Measurements from ENCODE around the gene KCTD13.
"Not testable (repeated sequence)": the region's sequence is repeated elsewhere in the genome, so short reads cannot be mapped to it uniquely, and the experiment has no call there.

Gene KCTD13

DNA sequence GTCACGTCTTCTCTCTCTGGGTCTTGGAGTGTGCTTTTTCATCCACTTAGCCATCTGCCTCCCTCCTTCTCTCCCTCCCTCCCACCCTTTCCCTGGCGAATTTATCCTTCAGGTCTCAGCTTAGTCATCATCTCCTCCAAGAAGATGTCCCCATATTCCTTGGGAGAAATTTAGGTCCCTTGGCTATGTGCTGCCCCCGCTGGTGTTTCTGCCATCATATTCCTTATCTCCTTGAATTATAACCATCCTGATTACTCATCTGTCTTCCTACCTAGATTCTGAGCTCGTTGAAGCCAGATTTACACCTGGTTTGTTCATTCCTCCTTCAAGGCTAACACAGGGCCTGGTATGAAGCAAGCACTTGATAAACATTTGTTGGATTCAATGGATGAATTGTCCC, 31.7 kb downstream of the KCTD13 start:
- no peak for DNase-seq (ENCODE audit: low read depth, low spot score)
- H3K4me3 ChIP-seq (ENCODE audit: low read length): no peak overlapping the region

DNA sequence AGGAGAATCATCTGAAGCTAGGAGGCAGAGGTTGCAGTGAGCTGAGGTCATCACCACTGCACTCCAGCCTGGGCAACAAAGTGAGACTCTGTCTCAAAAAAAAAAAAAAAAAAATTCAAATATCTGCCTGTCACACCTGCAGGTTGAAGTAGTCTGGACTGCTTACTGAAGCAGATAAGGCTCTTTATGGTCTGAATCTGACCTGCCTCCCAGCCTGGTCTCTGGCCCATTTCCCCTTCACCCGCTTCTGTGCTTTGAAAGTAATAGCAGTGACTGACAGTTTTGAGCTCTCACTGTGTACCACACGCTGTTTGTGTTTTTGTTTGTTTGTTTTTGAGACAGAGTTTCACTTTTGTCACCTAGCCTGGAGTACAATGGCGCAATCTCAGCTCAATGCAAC, 32.5 kb downstream of the KCTD13 start:
- H3K4me3 ChIP-seq (ENCODE audit: low read length): no peak overlapping the region
- no peak for DNase-seq (ENCODE audit: low read depth, low spot score)

DNA sequence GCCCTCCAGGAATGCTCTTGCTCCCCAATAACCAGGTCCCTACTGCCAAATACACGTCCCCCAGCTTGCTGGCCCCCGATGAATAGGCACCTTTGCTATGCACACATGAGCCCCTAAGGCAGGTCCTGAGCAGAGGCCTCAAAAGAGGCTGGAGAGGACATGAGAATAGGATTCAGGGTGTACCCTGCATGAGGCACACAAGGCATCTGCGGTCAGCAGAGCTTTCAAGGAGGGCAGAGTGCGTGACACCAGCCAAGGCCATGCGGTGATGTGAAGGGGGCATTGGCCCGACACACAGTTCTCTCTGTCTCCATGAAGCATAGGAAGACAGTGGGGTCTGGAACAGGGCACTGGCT, 33.6 kb downstream of the KCTD13 start:
- no peak for DNase-seq (ENCODE audit: low read depth, low spot score)
- no peak overlapping the region for H3K4me3 ChIP-seq (ENCODE audit: low read length)

DNA sequence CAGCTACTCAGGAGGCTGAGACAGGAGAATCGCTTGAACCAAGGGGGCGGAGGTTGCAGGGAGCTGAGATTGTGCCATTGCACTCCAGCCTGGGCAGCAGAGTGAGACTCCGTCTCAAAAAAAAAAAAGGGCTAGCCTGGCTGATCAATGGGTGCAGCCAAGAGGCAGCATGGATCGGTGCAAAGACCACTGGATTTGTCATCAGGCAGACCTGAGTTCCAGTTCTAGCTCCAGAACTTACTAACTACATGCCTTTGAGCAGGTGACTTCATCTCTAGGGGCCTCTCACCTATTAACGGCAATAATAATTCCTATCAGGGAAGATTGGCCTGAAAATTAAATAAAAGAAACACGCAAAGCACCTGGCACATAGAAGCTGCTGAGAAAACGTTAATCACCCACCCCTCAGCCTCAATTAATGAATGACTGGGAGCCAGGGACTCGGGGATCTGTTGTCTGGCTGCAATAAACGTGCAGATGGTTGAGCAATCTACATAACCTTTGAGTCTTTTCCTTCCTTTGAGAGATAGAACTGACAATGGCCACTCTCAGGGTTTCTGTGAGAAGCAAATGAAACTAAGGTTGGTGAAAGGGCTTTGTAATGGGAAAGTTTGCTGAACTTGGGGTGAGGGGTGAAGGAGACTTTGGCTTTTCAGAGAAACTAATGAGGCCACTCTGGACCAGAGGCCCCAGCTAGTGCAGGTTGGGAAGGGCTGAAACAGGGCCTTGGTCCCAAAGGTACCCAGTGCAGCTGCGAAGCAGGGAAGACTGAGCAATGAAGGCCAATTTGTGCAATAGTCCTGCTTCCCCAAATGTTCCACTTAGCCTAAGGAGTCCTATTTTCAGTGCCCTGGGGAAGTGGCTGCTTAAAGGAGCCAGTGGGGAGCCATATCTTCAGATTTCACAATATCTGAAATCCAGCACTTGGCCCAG, 34.2 kb downstream of the KCTD13 start:
- no peak overlapping the region for H3K4me3 ChIP-seq (ENCODE audit: low read length)
- DNase-seq (ENCODE audit: low read depth, low spot score): no peak

DNA sequence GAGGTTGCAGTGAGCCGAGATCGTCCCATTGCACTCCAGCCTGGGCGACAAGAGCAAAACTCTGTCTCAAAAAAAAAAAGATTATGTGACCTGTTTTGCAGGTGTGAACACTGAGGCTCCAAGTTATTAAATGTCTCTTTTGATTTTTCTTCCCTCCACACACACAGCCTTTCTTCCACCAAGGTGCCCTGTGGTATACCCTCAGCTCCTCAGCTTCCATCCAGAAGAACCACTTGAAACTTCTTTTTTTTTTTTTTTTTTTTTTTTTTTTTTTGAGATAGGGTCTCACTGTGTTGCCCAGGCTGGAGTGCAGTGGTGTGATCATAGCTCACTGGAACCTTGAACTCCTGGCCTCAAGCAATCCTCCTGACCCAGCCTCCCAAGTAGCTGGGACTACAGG, 36.7 kb downstream of the KCTD13 start:
- not testable (repeated sequence) for H3K4me3 ChIP-seq (ENCODE audit: low read length); DNase-seq (ENCODE audit: low read depth, low spot score)

DNA sequence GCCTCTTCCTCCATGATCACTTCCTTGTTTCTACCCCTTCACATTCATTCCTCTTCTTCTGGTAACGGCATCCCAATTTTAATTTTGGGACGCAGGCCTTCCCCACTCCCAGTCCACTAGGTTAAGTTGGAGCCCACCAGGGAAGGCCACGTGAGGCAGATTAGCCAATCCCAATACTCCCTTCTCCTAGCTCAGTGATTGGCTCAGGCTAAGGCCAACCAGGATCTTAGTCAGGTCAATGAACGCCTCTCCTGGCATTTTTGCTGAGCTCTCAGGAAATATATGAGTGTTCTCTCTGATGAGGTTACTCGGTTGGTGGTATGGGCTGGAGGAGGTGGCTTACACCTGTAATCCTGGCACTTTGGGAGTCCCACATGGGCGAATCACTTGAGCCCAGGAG, 42.0 kb downstream of the KCTD13 start:
- no peak overlapping the region for H3K4me3 ChIP-seq (ENCODE audit: low read length)
- DNase-seq (ENCODE audit: low read depth, low spot score): no peak

DNA sequence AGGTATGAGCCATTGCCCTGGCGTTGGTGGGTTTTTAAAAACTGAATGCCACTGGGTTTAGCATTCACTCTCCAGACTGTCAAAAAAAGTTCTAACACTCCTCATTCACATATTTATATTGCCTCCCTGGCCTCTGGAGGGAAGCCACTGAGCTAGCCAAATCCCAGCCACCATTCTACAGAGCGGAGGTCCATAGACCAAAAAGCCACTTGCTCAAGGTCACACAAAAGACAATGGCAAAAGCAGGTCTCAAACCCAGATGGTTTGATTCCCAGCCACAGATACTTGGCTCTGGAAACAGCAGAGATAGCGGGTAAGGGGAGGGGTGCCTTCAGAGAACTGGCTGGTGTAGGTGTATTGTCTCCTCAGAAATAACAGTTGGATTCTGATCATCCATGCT, 45.0 kb downstream of the KCTD13 start:
- DNase-seq (ENCODE audit: low read depth, low spot score): no peak
- no peak overlapping the region for H3K4me3 ChIP-seq (ENCODE audit: low read length)

DNA sequence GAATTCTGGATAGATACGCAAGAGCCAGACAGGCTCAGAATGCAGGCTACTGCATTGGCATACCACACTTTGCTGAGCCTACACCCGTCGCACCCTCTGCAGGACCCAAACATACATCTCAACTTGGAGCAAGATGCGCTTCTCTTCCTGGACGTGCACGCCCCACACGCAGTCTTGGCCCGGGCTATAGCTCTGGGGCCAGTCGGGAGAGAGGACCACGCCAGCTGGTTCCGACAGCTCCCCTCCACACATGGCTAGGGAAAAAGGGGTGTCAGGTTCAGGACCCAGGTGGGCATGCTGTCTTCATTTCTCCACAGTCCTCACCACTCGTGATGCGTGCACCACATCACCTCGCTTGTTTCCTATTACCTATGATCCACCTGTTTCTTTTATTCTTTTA, 47.9 kb downstream of the KCTD13 start:
- no peak for DNase-seq (ENCODE audit: low read depth, low spot score)
- no peak overlapping the region for H3K4me3 ChIP-seq (ENCODE audit: low read length)

DNA sequence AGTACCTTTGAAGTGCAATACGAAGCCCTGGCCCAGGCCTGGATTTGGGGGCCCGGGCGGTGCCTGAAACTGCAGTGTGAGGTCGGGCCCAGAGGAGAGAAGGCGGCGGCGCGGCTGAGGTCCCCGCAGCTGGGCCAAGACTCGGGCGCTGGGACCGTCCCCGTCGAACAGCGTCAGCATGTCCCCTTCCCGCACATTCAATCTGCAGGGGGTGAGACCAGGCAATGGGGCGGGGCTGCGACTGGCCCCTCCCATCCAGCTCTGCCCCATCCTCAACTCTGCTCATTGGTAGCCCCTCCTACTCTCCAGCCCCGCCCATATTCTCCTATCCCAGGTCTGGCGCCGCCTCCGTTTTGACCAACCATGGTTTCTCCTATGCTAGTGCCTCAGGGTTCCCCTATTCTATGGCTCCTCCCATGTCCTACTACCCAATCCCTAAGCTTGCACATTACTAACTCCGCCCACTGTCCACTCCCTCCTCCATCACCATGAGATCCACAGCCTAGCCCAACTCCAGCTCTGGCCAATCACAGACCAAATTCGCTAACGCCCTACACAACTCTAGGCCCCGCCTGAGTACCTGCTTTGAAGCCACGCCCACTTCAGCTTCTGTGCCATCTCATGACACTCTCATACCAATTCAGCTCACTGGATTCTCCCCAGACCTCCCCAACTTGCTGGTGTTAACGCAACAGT, 48.6 kb downstream of the KCTD13 start:
- peak; percentile 46 for DNase-seq (ENCODE audit: low read depth, low spot score)
- H3K4me3 ChIP-seq (ENCODE audit: low read length): no peak overlapping the region

DNA sequence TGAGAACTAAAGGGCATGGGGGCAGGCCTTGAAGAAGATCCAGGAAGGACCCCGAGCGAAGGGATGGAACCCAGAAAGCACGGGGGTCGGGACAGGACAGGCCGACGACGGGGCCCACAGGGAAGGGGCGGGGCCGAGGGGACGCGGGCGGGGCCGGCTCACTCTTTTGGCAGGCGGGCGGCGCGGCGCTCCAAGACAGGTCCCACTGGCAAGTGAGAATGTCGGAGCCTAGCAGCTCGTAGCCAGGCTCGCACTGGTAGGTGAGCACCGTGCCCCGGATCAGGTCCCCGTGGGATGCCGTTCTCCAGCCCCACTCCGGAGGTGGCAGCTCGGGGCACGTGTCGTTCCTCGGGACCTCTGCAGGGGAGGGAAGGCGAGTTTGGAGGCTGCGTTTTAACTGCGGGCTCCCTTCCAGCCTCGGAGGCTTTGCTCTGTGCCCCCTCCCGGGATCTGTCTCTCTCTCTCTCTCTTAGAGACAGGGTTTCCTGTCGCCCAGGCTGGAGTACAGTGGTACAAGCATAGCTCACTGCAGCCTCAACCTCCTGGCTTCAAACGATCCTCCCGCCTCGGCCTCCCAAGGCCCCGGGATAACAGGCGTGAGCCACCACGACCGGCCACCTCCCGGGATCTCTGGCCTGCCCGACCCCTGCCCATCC, 49.3 kb downstream of the KCTD13 start:
- H3K4me3 ChIP-seq (ENCODE audit: low read length): peak overlapping the region; percentile 34
- no peak for DNase-seq (ENCODE audit: low read depth, low spot score)

DNA sequence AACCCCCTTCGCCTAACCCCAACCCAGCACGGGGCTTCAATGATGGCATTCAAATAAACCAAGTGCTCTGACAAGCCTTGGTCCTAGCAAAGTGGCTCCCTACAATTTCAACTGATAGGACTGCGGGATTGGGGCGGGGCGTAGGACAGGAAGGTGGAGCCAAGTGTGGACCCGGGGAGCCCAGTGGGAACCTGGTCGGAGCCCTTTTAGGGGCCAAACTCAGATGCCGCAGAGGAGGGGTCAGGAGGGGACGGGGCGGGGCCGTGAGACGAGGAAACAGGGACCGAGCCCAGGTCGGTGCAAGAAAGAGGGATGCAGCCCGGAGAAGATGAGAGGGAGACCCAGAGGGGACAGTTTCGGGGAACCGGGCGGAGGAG, 49.8 kb downstream of the KCTD13 start:
- DNase-seq (ENCODE audit: low read depth, low spot score): no peak
- H3K4me3 ChIP-seq (ENCODE audit: low read length): peak overlapping the region; percentile 34

DNA sequence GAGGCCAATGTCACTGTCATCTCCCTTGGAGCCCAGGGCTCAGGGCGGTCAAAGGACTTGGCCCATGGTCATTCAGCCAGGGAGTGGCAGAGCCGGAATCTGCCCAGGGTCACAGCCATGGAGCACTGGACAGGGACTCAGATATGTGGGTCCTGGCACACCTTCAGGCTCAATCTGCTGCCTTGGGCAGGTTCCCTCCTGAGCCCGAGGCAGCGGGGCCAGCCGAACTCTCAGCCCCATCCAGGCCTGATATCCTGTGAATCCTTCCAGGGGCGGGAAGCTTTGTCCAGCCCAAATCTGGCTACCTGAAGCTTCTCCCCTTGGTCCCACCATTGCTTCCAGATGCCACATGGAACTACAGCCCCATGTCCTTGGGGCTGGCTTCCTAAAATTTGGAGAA, 50.8 kb downstream of the KCTD13 start:
- DNase-seq (ENCODE audit: low read depth, low spot score): no peak
- no peak overlapping the region for H3K4me3 ChIP-seq (ENCODE audit: low read length)

DNA sequence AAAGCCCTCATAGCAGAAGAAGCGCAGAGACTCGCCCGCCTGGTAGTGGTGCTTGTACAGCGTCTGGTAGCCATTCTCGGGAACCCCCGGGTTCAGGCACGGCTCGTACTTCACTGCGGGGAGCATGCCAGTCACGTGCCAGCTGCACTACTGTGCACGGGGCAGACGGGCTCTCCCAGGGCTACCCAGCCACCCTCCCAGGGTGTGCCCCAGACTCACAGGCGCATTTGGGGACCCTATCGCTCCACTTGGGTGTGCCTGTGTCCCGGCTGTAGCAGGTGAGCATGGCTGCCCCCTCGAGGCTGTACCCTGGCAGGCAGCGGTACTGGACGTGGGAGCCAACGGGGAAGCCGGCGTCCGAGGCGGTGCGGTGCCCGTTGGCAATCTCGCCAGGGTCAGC, 52.7 kb downstream of the KCTD13 start:
- H3K4me3 ChIP-seq (ENCODE audit: low read length): no peak overlapping the region
- no peak for DNase-seq (ENCODE audit: low read depth, low spot score)

DNA sequence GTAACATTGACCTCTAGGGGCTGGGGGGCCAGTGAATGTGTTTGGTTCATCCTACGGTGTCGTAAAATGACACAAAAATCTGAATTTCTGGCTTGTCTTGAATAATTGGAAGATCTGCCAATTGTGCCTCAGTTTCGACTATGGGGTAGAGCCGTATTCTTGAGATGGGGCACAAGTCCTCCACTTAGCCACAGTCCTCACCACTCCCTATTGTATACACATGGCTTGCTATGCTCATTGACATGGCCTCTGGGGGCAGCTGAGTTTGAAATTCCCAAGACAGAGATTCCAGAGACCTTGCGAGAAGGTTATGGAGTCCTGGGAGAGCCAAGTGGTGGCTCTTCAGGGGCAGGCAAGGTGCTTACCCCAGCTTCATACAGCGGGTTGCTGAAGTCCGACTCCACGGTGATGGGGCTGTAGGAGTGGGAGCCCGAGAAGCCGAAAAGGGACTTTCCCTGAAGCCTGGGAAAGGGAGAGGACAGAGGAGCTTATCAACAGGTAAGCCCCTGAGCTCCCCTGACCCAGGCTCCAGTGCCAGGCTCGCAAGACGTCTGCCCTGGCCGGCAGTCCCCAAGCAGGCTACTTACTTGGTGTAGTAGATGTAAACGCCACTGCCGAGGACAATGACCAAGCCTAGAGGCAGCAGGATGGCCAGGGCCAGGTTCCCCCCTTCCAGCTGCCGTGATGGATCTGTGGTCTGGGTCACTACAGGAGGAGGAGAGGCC, 54.0 kb downstream of the KCTD13 start:
- no peak overlapping the region for H3K4me3 ChIP-seq (ENCODE audit: low read length)
- no peak for DNase-seq (ENCODE audit: low read depth, low spot score)

DNA sequence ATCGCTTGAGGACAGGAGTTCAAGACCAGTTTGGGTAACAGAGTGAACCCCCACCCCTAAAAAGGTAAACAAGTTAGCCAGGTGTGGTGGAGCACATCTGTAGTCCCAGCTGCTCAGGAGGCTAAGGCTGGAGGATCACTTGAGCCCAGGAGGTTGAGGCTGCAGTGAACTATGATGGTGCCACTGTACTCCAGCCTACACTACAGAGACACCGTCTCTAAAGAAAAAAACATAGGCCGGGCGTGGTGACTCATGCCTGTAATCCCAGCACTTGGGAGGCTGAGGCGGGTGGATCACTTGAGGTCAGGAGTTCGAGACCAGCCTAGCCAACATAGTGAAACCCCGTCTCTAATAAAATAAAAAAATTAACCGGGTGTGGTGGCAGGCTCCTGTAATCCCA, 57.0 kb downstream of the KCTD13 start:
- not testable (repeated sequence) for DNase-seq (ENCODE audit: low read depth, low spot score); H3K4me3 ChIP-seq (ENCODE audit: low read length)

DNA sequence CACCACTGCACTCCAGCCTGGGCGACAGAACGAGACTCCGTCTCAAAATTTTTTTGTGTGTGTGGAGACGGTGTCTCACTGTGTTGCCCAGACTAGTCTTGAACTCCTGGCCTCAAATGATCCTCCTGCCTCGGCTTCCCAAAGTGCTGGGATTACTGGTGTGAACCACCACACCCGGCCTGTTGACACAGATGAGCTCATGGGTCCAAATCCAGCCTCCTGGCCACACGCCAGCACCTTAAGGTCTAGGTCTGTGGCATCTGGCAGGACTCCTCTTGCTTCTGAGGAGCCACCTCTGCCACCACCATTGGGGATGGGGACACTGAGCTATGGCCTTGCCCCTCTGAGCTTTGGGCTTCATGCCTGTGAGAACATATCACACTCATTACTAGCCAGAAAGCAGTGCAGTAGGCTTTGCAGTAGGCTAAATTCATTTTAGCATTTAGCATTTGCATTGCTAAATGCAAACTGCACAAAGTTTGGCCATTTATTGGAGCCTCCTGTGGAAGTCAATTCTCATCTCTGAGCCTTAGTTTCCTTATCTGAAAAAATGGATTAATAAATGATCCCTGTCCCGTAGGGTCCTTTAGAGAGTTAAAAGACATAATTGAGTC, 57.5 kb downstream of the KCTD13 start:
- no peak overlapping the region for H3K4me3 ChIP-seq (ENCODE audit: low read length)
- DNase-seq (ENCODE audit: low read depth, low spot score): no peak

DNA sequence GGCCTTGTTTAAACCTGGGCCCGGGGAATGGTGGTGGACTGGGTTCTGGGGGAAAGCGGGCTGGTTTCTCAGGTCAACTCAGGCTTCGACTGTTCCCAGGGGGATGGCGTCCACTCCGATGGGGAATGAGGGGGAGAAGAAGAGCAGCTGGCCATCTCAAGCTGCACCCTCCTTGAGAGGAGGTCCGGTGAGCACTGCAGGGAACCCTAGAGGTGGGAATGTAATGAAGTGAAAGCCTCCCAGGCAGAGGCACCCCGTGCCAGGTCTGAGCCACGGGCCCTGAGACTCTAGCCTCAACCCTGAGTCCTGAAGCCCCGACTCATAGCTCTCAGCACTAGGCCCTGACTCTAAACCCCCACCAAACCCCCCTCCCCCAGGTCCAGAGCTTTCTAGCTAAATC, 61.8 kb downstream of the KCTD13 start:
- no peak for DNase-seq (ENCODE audit: low read depth, low spot score)
- H3K4me3 ChIP-seq (ENCODE audit: low read length): no peak overlapping the region

DNA sequence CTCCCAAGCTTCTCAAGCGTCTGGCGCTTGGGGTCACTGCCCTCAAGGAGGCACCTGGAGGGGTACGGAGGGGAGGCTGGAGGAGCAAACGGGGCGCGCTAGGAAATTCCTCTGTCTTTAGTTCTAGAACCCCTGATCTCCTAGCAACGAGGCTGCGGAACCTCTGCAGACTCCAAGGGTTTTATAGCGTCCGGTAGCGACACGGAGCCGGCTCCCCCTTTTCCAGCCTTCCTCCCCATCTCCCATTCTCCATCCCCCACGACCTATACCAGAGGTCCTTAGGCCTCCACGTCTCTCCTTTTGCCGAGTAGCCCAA, 62.4 kb downstream of the KCTD13 start:
- H3K4me3 ChIP-seq (ENCODE audit: low read length): peak overlapping the region; percentile 81
- DNase-seq (ENCODE audit: low read depth, low spot score): no peak

DNA sequence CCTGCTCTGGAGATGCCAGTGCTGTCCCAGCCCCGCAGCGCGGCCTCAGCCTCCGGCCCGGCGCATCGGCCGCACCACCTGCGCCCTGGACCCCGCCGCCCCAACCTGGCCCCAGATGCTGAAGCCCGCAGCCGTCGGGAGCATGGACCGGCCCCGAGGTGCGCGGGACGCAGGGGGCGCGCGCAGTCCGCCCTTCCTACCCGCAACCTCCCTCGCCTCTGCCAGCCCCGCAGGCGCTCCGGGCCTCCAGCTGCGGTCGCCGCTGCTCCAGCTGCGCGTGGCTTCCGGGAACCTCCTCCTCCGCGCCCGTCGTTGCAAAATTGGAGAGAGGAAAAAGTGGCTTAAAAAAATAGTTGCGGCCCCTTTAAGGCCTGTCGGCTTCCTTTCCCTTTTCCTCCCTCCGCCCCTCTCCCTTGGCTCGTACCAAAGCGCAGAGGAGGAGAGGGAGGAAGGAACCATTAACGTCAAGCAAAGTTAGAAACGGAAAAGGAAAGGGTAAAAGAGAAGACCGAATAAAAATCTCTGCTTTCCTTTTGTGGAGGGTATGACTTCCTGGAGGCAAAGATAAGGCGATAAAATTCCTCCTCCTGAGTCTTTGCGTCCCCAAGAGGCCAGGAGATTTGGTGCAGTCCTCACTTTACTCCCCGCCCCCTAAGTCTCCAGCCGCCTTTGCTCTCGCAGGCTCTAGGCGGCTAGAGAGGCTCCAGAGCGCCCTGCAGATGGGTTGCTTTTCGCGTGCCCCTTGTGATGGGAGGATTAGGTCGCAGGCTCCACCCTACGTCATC, 63.0 kb downstream of the KCTD13 start, which contains the start of gene CDIPT:
CDIPT (minus strand) TSS at position 343 of the 785 bp plus-strand sequence. CDS start 369 bp downstream, outside the sequence.
- H3K4me3 ChIP-seq (ENCODE audit: low read length): peak within 1 kb of the TSS; percentile 81
- peak; percentile 99 for DNase-seq (ENCODE audit: low read depth, low spot score)
